Measurements from ENCODE around the gene MPL. TPM values are rescaled to one million over a fixed set of nuclear protein-coding genes. Genes with fewer than 3 reads are reported as not detected.

MPL gene
- polyA plus RNA-seq, 1 of the 3 experiments (the other 2 are of a cell fraction), result not detected

DNA sequence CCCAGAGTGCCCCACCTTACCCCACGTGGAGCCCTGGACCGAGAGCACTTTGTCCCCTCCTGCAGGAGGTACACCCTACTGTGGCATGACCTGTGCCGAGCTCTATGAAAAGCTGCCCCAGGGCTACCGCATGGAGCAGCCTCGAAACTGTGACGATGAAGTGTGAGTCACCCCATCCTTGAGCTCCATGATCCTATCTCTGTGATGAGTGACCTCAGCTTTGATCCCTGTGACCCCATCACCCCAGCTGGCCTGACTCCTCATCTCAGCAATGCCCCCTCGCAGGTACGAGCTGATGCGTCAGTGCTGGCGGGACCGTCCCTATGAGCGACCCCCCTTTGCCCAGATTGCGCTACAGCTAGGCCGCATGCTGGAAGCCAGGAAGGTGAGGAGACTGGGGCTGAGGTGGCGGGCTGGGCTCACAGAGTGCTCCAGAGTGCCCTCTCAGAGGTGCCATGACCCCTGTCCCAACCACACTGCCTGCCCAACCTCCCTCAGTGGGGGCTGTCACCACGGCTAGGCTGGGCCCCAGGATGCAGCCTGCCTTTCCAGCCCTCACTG, 16.2 kb upstream of the MPL start:
- ChIA-PET POLR2A (interaction anchor here (0.6 kb wide), 1 partner anchor 741 kb away, joined by 3 read pairs; no protein-coding TSS in a partner anchor), CTCF (no interaction called here)
- H3K27me3 ChIP-seq (ENCODE audit: insufficient read depth), result no peaks in the 10 kb centered on the region
- no peaks in the 10 kb centered on the region for H3K4me1 ChIP-seq (ENCODE audit: control insufficient read depth in 1 of 2, insufficient read depth in 2 of 2, low read depth in 1 of 2, low read length in 1 of 2)
- H2AFZ ChIP-seq (ENCODE audit: low read depth), result no peak overlapping the region
- TF ChIP-seq REST (IDR thresholded peaks at IDR 0.05; ENCODE audit: low read depth, low read length), result no peak
- TF ChIP-seq SMC3 (IDR thresholded peaks at IDR 0.05; ENCODE audit: low read depth, low read length), result no peak
- no peak for TF ChIP-seq CHD2 (IDR thresholded peaks at IDR 0.05; ENCODE audit: low read length, partially characterized antibody)
- TF ChIP-seq EP300 (IDR thresholded peaks at IDR 0.05; ENCODE audit: borderline replicate concordance in 1 of 2, low read depth in 1 of 2, low read length in 1 of 2), result no peak
- no peak for TF ChIP-seq NRF1 (IDR thresholded peaks at IDR 0.05; ENCODE audit: low read depth, low read length)
- no peak for TF ChIP-seq JUND (IDR thresholded peaks at IDR 0.05)
- TF ChIP-seq MAX (IDR thresholded peaks at IDR 0.05; ENCODE audit: low read depth), result no peak
- no peak for TF ChIP-seq ELF1 (IDR thresholded peaks at IDR 0.05)
- no peak for TF ChIP-seq YY1 (IDR thresholded peaks at IDR 0.05; ENCODE audit: low read depth)
- TF ChIP-seq USF2 (IDR thresholded peaks at IDR 0.05; ENCODE audit: borderline replicate concordance, low read depth, low read length), result no peak
- TF ChIP-seq FOXM1 (IDR thresholded peaks at IDR 0.05; ENCODE audit: low read depth), result no peak
- H3K9me2 ChIP-seq, result no peaks in the 10 kb centered on the region
- DNase-seq, result no peak
- 92% methylated on average over 6 of the region's 16 CpGs for WGBS (ENCODE audit: low lambda C conversion rate)
- H3K36me3 ChIP-seq (replicated peaks in 1 of 2; ENCODE audit: control insufficient read depth in 1 of 2, insufficient read depth in 2 of 2, low read length in 1 of 2), result no peaks in the 10 kb centered on the region
- H3K9me3 ChIP-seq, result no peaks in the 10 kb centered on the region
- H4K20me1 ChIP-seq (ENCODE audit: insufficient read depth), result no peaks in the 10 kb centered on the region
- H3K4me3 ChIP-seq (ENCODE audit: low read depth in 2 of 2, low read length in 1 of 2), result no peak overlapping the region
- H3K4me2 ChIP-seq, result no peak overlapping the region
- no peak overlapping the region for H3K9ac ChIP-seq
- H3F3A ChIP-seq (replicated peaks; ENCODE audit: insufficient read depth), result no peaks in the 10 kb centered on the region
- no peak overlapping the region for H3K27ac ChIP-seq (ENCODE audit: low read depth in 2 of 2, low read length in 1 of 2)
- H3K79me2 ChIP-seq (ENCODE audit: insufficient read depth), result no peaks in the 10 kb centered on the region

GRCh38 chr1:43322506-43322905, 15.1 kb upstream of the MPL start:
- Histone ChIP-seq H3K4me2 (no peak overlapping the region), H3K36me3 (replicated peaks in 1 of 2; ENCODE audit: control insufficient read depth in 1 of 2, insufficient read depth in 2 of 2, low read length in 1 of 2) (no peaks in the 10 kb centered on the region), H3K27ac (ENCODE audit: low read depth in 2 of 2, low read length in 1 of 2) (no peak overlapping the region), H3K4me1 (ENCODE audit: control insufficient read depth in 1 of 2, insufficient read depth in 2 of 2, low read depth in 1 of 2, low read length in 1 of 2) (no peaks in the 10 kb centered on the region), H3K4me3 (ENCODE audit: low read depth in 2 of 2, low read length in 1 of 2) (no peak overlapping the region), H3K9me3 (no peaks in the 10 kb centered on the region), H3K9me2 (no peaks in the 10 kb centered on the region), H3K79me2 (ENCODE audit: insufficient read depth) (no peaks in the 10 kb centered on the region), H3F3A (replicated peaks; ENCODE audit: insufficient read depth) (no peaks in the 10 kb centered on the region), H4K20me1 (ENCODE audit: insufficient read depth) (no peaks in the 10 kb centered on the region), H3K9ac (no peak overlapping the region), H2AFZ (ENCODE audit: low read depth) (no peak overlapping the region), H3K27me3 (ENCODE audit: insufficient read depth) (no peaks in the 10 kb centered on the region)
- CTCF ChIA-PET, result no interaction called here
- WGBS (ENCODE audit: low lambda C conversion rate), result 64% methylated on average over 5 of the region's 5 CpGs
- POLR2A ChIA-PET, result no interaction called here
- DNase-seq, result no peak
- TF ChIP-seq RXRA (IDR thresholded peaks at IDR 0.05; ENCODE audit: borderline replicate concordance, low read depth) (no peak), JUND (IDR thresholded peaks at IDR 0.05) (no peak), GATA2 (CRISPR knock-in tag; IDR thresholded peaks at IDR 0.05) (no peak), POLR2AphosphoS5 (IDR thresholded peaks at IDR 0.05; ENCODE audit: low read depth, low read length) (no peak), ELF1 (IDR thresholded peaks at IDR 0.05) (no peak), TEAD4 (IDR thresholded peaks at IDR 0.05; ENCODE audit: borderline replicate concordance, insufficient read depth) (no peak)

Data from SK-N-SH (cell line).